ENCODE data around the gene ADGRB3.

GRCh38 chr6:69423785-69424184, 788.7 kb downstream of the ADGRB3 start:
- no peak for TF ChIP-seq POLR2A (IDR thresholded peaks at IDR 0.05; ENCODE audit: low read length)
- no peak for TF ChIP-seq GATA1 (IDR thresholded peaks at IDR 0.05; ENCODE audit: low read depth, low read length)
